ENCODE measurements around the gene LIMD2. TPM values are rescaled to one million over a fixed set of nuclear protein-coding genes. Genes with fewer than 3 reads are reported as not detected.

Gene LIMD2
- total RNA-seq, 4 donors from 2014 or later: 1.6 to 8.5 (median 4.7) TPM

- Histone ChIP-seq H3K4me3 (peak overlapping the region; percentile 45 to 79 (median 66)), H3K36me3 (peaks cover 6 to 28% (median 10%) of the 10 kb centered on the region in 3 donors), H3K4me1 (peaks cover 23 to 66% (median 41%) of the 10 kb centered on the region in 3 donors), H3K9me3 (no peaks in the 10 kb centered on the region), H3K27me3 (peaks cover 0 to 19% (median 0%) of the 10 kb centered on the region in 4 donors), H3K27ac (peak overlapping the region; percentile 39 to 91 (median 83))
- intact Hi-C loops (cut with DNase I): no loop called here
- TF ChIP-seq CTCF (IDR thresholded peaks at IDR 0.05) (no peak), POLR2A (IDR thresholded peaks at IDR 0.05) (peak in 1 of 4 donors; percentile 42)
- 46% methylated on average over 4 of the region's 45 CpGs; no CpG with 5 or more reads in 1 of the 2 donors for WGBS, 2 donors
- DNase-seq: peak; percentile 68
These were observed 863 bp downstream of the LIMD2 start for GRCh38 chr17:63698886-63699637.

GRCh38 chr17:63698381-63698885, 1.5 kb downstream of the LIMD2 start:
- intact Hi-C loops (cut with DNase I): no loop called here
- Histone ChIP-seq H3K4me1 (peaks cover 23 to 66% (median 41%) of the 10 kb centered on the region in 3 donors), H3K27ac (peak overlapping the region; percentile 39 to 91 (median 83)), H3K27me3 (peaks cover 0 to 19% (median 0%) of the 10 kb centered on the region in 4 donors), H3K9me3 (no peaks in the 10 kb centered on the region), H3K36me3 (peaks cover 5 to 28% (median 16%) of the 10 kb centered on the region in 3 donors), H3K4me3 (peak overlapping the region; percentile 45 to 79 (median 66))
- TF ChIP-seq POLR2A (IDR thresholded peaks at IDR 0.05): no peak
- TF ChIP-seq CTCF (IDR thresholded peaks at IDR 0.05): no peak
- no peak for DNase-seq
- WGBS, 2 donors: 48 to 55% methylated on average over 5 of the region's 24 CpGs

- H3K4me3 ChIP-seq: peak overlapping the region; percentile 45 to 79 (median 66)
- H3K36me3 ChIP-seq: peaks cover 0 to 29% (median 22%) of the 10 kb centered on the region in 3 donors
- DNase-seq: no peak
- H3K27me3 ChIP-seq: peaks cover 0 to 19% (median 0%) of the 10 kb centered on the region in 4 donors
- WGBS, 2 donors: 42 to 61% methylated on average over 11 to 12 of the region's 22 CpGs
- peaks cover 23 to 66% (median 41%) of the 10 kb centered on the region in 3 donors for H3K4me1 ChIP-seq
- TF ChIP-seq CTCF (IDR thresholded peaks at IDR 0.05) (peak; percentile 27 to 74 (median 56)), POLR2A (IDR thresholded peaks at IDR 0.05) (peak in 1 of 4 donors; percentile 20)
- peak overlapping the region; percentile 39 to 91 (median 83) for H3K27ac ChIP-seq
- intact Hi-C loops (cut with DNase I): no loop called here
- no peaks in the 10 kb centered on the region for H3K9me3 ChIP-seq
These were observed 2.3 kb downstream of the LIMD2 start for GRCh38 chr17:63697341-63698286.

GRCh38 chr17:63696381-63696961, 3.5 kb downstream of the LIMD2 start:
- intact Hi-C loops (cut with DNase I): no loop called here
- H3K4me1 ChIP-seq: peaks cover 23 to 57% (median 38%) of the 10 kb centered on the region in 3 donors
- peaks cover 0 to 19% (median 0%) of the 10 kb centered on the region in 4 donors for H3K27me3 ChIP-seq
- 71 to 85% methylated on average over 1 to 2 of the region's 9 CpGs for WGBS, 2 donors
- TF ChIP-seq CTCF (IDR thresholded peaks at IDR 0.05) (peak in 3 of 6 experiments; percentile 12 to 30 (median 16)), POLR2A (IDR thresholded peaks at IDR 0.05) (no peak)
- DNase-seq: no peak
- H3K27ac ChIP-seq: peak overlapping the region in 2 of 4 donors; percentile 88 to 91
- no peak overlapping the region for H3K4me3 ChIP-seq
- no peaks in the 10 kb centered on the region for H3K9me3 ChIP-seq
- peaks cover 3 to 40% (median 30%) of the 10 kb centered on the region in 3 donors for H3K36me3 ChIP-seq
